WERI-Rb-1 (cell line): ENCODE measurements around the gene IRGC.

ENCODE experiments used
- DNase-seq: peaks from one replicate; pipeline ENCODE4 v3.0.0-alpha.2; 2020
- H3K27ac ChIP-seq: fragments of 250-450 bp; sonication (Bioruptor Pico); 2 replicates; pipeline ENCODE4 v1.5.1; 2020; ENCODE audit warnings: mild to moderate bottlenecking, moderate library complexity
- H3K27me3 ChIP-seq: fragments of 250-450 bp; sonication (Bioruptor Pico); 2 replicates; pipeline ENCODE4 v1.5.1; 2021; ENCODE audit warnings: mild to moderate bottlenecking, low read depth, moderate library complexity; ENCODE audit not compliant: insufficient read depth, severe bottlenecking
- H3K36me3 ChIP-seq: fragments of 250-450 bp; sonication (Bioruptor Pico); 2 replicates; pipeline ENCODE4 v1.5.1; 2020; ENCODE audit warnings: mild to moderate bottlenecking, moderate library complexity
- H3K4me3 ChIP-seq: 2 replicates; pipeline ENCODE4 v1.5.1; 2011; ENCODE audit warnings: low read depth, mild to moderate bottlenecking, control low read depth, low read length
- H3K9me3 ChIP-seq: fragments of 250-450 bp; sonication (Bioruptor Pico); 2 replicates; pipeline ENCODE4 v1.5.1; 2021; ENCODE audit warnings: mild to moderate bottlenecking, moderate library complexity; ENCODE audit not compliant: severe bottlenecking
- TF ChIP-seq, protein P1 (sequence below): IDR thresholded peaks from 2 replicates; pipeline ENCODE4 v1.5.1; 2011; ENCODE audit warnings: low read depth, mild to moderate bottlenecking, control low read depth, inconsistent platforms, low read length

IRGC gene

GRCh38 chr19:43700395-43701000 lies 15.4 kb upstream of the IRGC start:
- no peaks in the 10 kb centered on the region for H3K27me3 ChIP-seq
- H3K9me3 ChIP-seq: peaks cover 5% of the 10 kb centered on the region
- TF ChIP-seq, protein P1, sequence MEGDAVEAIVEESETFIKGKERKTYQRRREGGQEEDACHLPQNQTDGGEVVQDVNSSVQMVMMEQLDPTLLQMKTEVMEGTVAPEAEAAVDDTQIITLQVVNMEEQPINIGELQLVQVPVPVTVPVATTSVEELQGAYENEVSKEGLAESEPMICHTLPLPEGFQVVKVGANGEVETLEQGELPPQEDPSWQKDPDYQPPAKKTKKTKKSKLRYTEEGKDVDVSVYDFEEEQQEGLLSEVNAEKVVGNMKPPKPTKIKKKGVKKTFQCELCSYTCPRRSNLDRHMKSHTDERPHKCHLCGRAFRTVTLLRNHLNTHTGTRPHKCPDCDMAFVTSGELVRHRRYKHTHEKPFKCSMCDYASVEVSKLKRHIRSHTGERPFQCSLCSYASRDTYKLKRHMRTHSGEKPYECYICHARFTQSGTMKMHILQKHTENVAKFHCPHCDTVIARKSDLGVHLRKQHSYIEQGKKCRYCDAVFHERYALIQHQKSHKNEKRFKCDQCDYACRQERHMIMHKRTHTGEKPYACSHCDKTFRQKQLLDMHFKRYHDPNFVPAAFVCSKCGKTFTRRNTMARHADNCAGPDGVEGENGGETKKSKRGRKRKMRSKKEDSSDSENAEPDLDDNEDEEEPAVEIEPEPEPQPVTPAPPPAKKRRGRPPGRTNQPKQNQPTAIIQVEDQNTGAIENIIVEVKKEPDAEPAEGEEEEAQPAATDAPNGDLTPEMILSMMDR: no peak
- no peak overlapping the region for H3K27ac ChIP-seq
- H3K36me3 ChIP-seq: no peaks in the 10 kb centered on the region
- H3K4me3 ChIP-seq: no peak overlapping the region
- no peak for DNase-seq

- Histone ChIP-seq H3K27ac (no peak overlapping the region), H3K36me3 (no peaks in the 10 kb centered on the region), H3K27me3 (no peaks in the 10 kb centered on the region), H3K4me3 (no peak overlapping the region), H3K9me3 (peaks cover 5% of the 10 kb centered on the region)
- no peak for DNase-seq
- TF ChIP-seq, protein P1: no peak
These were observed 11.7 kb upstream of the IRGC start for GRCh38 chr19:43704002-43704705.

- H3K27me3 ChIP-seq: no peaks in the 10 kb centered on the region
- no peaks in the 10 kb centered on the region for H3K36me3 ChIP-seq
- no peak for DNase-seq
- H3K4me3 ChIP-seq: no peak overlapping the region
- TF ChIP-seq, protein P1: no peak
- peaks cover 5% of the 10 kb centered on the region for H3K9me3 ChIP-seq
- no peak overlapping the region for H3K27ac ChIP-seq
These were observed 10.1 kb upstream of the IRGC start for GRCh38 chr19:43705729-43706128.

- TF ChIP-seq, protein P1: no peak
- no peaks in the 10 kb centered on the region for H3K36me3 ChIP-seq
- no peak overlapping the region for H3K4me3 ChIP-seq
- H3K9me3 ChIP-seq: peaks cover 5% of the 10 kb centered on the region
- DNase-seq: no peak
- H3K27me3 ChIP-seq: no peaks in the 10 kb centered on the region
- no peak overlapping the region for H3K27ac ChIP-seq
These were observed 8.6 kb upstream of the IRGC start for GRCh38 chr19:43707158-43707712.

- TF ChIP-seq, protein P1: no peak
- Histone ChIP-seq H3K36me3 (no peaks in the 10 kb centered on the region), H3K4me3 (no peak overlapping the region), H3K27me3 (no peaks in the 10 kb centered on the region), H3K27ac (no peak overlapping the region), H3K9me3 (peaks cover 5% of the 10 kb centered on the region)
- no peak for DNase-seq
These were observed 7.2 kb upstream of the IRGC start for GRCh38 chr19:43708716-43709115.
